Midbrain (tissue), 1 donor: ENCODE measurements around the gene PRDM5.

Experiments
- DNase-seq: peaks from one replicate; lab custom pipeline; 2025; lab: John Stamatoyannopoulos, UW

Gene PRDM5

GRCh38 chr4:120903419-120903818, 19.1 kb downstream of the PRDM5 start:
- no peak for DNase-seq

DNA sequence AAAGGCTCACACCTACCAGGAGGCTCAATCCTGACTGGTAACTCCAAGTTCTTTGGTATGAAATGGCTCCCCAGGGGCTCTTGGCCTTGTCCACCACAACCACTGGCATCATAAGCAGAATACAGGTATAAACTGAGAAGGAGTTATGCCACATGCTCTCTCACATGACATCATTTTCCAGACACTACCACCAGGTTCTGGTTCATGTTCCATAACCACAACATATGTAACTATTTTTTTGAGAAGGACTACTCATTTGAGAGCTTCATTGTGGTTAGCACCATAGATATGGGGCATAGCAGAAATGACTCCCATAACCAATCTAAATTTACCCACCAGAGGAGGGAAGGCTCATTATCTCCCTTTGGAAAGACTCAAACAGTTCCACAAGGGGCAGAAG, 19.6 kb downstream of the PRDM5 start:
- no peak for DNase-seq

DNA sequence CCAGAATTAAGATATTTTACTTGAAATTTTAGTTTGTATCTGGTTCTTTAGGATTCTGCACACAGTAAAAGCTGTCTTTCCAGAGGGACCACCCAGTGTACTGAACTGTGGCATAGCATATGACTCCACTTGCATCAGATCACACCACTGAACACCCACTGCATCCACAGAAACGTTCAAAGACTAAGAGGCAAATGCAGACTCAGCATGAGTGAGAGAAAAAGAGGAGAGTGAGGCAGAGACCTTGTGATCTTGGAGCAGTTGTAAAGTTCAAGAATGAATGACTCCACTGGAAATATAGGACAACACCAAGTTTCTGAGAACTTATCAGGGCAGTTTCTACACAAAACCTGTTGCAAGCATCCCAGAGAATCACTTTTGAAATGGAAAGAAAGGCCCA, 20.8 kb downstream of the PRDM5 start:
- DNase-seq = no peak

- no peak for DNase-seq
Measured at GRCh38 chr4:120897981-120898719, 24.4 kb downstream of the PRDM5 start.

GRCh38 chr4:120895554-120895953, 27.0 kb downstream of the PRDM5 start:
- DNase-seq = no peak

GRCh38 chr4:120893314-120893713, 29.2 kb downstream of the PRDM5 start:
- no peak for DNase-seq

DNA sequence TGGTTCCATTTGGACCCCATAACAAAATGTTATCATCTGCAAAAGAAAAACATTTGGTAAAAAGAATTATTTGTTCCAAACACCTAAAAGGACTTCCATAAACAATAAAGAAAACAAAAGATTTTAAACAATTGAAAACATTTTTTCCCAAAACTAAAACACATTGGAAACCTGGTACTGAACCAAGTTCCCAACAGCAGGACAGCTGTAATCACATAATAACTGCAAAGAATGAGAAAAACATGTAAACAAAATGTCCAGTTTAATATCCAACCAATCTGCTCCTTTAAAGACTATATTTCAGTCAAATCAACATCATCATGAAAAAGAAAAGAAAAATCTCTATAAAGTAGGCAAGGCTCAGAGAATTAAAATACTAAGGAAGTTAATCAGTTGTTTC, 36.3 kb downstream of the PRDM5 start:
- DNase-seq = no peak

GRCh38 chr4:120881846-120882245, 40.7 kb downstream of the PRDM5 start:
- DNase-seq = no peak

DNA sequence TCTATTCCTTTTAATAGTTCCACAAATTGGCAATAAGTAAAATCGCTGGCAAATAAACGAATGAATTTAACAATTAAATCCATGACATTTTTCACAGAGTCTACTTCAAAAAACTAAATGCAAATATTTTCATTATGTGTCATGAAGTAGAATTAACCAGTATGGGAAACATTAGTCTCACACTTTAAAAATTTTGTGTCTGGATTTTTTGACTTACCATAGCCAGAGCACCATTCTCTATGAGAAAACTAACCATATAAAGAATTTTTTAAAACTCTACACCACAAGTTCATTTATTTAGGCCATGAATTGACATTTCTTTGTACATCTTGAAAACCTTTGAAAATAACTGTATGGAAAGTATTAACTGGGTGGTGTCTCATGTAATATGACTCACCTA, 41.2 kb downstream of the PRDM5 start:
- DNase-seq = no peak

DNA sequence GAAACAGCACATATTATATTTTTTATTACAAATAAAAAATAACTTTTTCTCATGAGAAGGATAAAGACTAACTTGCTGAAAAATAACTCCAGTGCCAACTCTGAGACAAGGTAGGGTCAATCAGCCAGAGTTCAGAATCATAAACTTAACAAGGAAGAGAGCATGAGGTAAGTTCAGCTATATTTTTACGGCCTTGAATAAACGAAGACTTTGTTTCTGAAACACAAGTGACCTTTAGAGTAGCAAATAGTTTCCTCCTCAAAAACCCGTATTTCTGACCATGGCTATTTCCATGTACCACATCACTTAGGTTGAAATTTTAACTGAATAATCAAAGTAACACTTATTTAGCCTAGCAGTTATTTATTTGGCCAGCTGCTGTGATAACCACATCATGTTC, 45.5 kb downstream of the PRDM5 start:
- no peak for DNase-seq

- peak; percentile 4 for DNase-seq
Measured at GRCh38 chr4:120874792-120875774, 47.4 kb downstream of the PRDM5 start.

DNA sequence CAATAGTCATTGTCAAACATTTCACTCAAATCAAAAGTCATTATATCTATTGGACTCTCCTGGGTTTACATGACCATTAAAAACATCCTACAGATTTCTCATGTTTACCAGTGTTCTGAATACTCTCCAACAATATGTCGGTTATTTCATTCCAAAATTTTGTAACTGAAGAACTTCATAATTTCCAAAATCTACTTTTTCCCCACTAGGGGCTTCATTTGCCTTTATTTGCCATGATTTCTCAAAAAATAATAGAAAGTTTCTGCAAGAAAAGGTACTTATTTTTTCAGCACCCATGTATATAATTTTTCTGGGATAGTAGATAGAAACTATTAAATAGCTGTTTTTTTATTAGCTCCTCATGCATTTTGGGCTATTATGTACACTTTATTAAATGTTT, 49.0 kb downstream of the PRDM5 start:
- DNase-seq = no peak

- no peak for DNase-seq
Measured at GRCh38 chr4:120871173-120871572, 51.4 kb downstream of the PRDM5 start.

DNA sequence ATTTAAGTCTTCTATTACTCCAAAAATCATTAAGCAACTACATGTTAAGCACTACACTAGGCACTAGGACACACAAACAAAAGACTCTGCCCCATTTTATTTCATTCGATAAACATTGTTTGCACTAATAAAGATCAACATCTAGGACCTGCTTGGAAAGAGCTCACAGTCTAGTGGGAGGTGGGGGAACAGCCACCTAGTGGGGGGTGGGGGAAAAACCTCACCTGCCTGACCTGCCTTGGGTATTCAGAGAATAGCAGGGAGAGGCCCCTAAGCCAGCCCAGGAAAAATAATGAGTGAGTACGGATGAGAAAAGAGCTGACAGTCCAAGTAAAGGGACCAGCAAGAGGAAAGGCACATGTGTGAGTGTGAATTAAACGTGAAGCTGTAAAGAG, 52.2 kb downstream of the PRDM5 start:
- DNase-seq = no peak

DNA sequence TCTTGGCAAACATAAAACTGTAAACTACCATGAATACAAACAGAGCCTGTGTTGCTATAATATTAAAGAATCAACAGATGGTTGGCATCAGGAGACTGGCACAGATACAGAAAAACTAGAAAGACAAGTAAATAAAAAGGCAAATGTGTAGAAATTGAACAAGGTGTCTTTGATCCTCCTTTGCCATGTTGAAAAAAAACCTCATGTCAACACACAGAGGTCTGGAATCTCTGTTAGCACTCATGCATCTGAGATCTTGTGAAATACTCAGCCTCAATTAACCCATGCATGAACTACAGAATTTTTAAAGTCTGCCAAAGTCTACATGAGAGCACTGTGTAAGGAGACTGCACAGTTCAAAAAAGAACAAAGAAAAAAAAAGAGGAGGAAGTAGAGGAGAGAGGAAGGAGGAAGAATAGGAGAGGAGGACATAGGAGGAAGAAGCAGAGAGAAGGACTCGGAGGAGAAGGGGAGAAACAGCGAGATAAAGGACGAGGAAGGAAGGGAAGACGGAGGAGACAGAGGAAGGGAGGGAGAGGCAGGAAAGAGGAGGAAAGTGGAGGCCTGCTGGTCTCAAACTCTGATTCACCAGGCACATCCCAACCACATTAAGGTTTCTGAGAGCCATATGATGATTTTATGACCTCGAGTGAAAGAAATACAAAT, 52.8 kb downstream of the PRDM5 start:
- no peak for DNase-seq

DNA sequence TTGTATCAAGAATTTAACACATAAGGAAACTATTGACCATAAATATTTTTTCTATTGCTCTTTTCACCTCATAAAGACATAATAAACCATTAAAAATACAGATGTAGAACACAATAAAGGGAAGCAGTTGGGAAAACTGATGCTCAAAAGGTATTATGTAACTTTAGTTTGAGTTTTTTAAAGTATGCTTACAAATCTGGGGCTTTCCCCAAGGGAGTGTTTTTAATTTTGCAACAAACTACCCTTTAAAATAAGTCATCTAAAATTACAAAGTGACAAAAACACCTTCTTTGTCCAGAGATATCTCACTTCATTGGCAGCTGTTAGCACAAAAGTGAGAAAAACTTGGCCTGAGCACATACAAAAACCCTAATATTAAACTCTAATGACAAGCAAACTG, 55.0 kb downstream of the PRDM5 start:
- no peak for DNase-seq

GRCh38 chr4:120865985-120866384, 56.5 kb downstream of the PRDM5 start:
- DNase-seq = no peak

DNA sequence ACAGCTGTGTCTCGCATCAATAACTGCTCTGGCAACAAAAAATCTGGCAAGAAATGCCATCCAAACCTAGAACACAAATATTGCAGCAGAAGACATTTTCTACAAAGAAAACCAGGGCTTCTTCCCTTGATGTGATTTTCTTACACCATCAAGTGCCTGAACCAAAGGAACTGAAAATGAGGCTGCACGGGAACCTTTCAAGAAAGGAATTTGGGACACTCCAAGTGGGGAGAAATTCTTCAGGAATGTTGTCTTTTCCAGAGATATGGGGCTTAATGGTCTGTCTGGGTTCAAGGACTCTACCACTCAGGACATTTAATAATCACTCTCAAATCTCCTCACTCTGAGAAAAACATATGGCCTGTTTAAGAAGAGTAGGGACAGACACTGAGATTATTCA, 57.6 kb downstream of the PRDM5 start:
- DNase-seq = no peak

- DNase-seq = no peak
Measured at GRCh38 chr4:120862432-120862831, 60.1 kb downstream of the PRDM5 start.

DNA sequence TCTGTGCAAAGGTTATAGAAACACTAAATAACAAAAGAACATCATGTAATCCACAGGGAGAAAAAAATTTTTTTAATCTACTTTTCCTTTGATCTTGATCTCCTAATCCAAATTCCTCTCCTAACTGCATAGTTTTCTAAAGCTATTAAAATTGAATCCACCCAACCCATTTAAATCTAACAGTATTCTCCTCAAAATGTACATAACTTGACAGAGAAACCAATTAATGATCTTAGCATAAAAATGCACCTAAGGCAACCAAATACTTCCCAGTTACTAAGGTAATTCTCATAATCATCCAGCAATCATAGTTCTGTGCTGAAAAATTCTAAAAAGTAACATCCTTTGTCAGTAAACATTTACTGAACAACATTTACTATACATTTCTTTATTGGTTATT, 60.7 kb downstream of the PRDM5 start:
- no peak for DNase-seq

GRCh38 chr4:120858776-120859175, 63.8 kb downstream of the PRDM5 start:
- no peak for DNase-seq

GRCh38 chr4:120857312-120857711, 65.2 kb downstream of the PRDM5 start:
- no peak for DNase-seq

GRCh38 chr4:120856294-120856693, 66.2 kb downstream of the PRDM5 start:
- no peak for DNase-seq
